Measurements from ENCODE around the gene KLF6. TPM values are rescaled to one million over a fixed set of nuclear protein-coding genes. Genes with fewer than 3 reads are reported as not detected.

KLF6 gene
- total and polyA plus RNA-seq, 2 donors (not counting 1 experiment from before 2014, with no cell fraction given): 175 to 921 TPM

DNA sequence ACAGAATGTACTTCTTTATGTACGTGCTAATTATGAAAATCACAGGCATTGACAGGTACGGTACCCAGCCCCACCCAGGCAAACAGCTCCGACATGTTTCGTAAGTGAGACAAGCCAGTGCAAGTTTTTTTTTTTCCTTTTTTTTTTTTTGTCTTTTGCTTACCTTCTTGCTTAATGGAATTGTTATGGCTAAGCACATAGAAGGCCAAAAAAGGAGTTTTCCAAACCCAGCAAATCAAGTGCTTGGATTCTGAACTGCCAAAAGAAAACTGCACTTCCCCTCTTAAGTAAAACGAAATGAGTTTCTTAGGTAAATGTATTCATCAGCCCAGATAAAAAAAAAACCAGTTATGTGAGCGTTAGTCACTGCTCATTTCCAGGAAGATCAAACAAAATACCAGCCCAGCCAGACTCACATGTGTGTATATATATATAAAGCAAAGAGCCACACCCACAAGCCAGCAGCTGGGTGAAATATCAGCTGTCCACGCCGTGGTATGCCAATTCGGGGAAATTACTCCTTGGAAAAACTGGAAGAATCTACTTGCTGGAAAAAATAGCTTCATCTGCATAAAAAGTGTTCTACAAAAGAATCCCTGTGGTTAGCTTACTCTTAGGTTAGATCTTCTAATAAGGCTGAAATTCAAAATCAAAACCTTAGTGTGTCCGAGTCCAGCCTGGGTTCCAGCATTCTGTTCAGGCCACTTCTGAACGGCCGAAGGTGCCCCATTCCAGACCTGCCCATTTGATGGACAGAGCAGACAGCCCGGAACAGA is 8.0 kb downstream of the KLF6 start:
- intact Hi-C loops (cut with micrococcal nuclease): no loop called here
- H3K4me3 Mint-ChIP-seq: no peak overlapping the region
- ATAC-seq (ENCODE audit: low read depth) (no peak), DNase-seq (peak; percentile 32)
- ChIA-PET POLR2A (interaction anchor here (0.6 to 0.7 kb wide), 2 partner anchors 17 to 70 kb away, joined by 3 to 5 read pairs; no protein-coding TSS in a partner anchor), CTCF (interaction anchor here (0.9 to 2.1 kb wide), 3 partner anchors 15 to 880 kb away, joined by 3 to 9 read pairs (median 3); no protein-coding TSS in a partner anchor)
- H3K9me3 Mint-ChIP-seq (ENCODE audit: insufficient read depth): no peaks in the 10 kb centered on the region
- no peaks in the 10 kb centered on the region for H3K27me3 ChIP-seq (replicated peaks in 1 of 4; ENCODE audit: control extremely low read depth in 1 of 4, control insufficient read depth in 3 of 4, insufficient read depth in 4 of 4, low read length in 3 of 4)
- H2AFZ ChIP-seq (ENCODE audit: insufficient read depth, low read depth, low read length, poor library complexity, severe bottlenecking): no peak overlapping the region
- peaks cover 9 to 70% of the 10 kb centered on the region in 2 experiments for H3K36me3 ChIP-seq (replicated peaks in 1 of 2; ENCODE audit: control extremely low read depth in 1 of 2, control insufficient read depth in 1 of 2, extremely low read depth in 1 of 2, insufficient read depth in 2 of 2, low read length in 1 of 2)
- no peak for TF ChIP-seq CTCF (IDR thresholded peaks at IDR 0.05)
- TF ChIP-seq EZH2 (IDR thresholded peaks at IDR 0.05; ENCODE audit: borderline replicate concordance, insufficient read depth, low read depth, low read length, poor library complexity, severe bottlenecking): no peak
- H3K27ac ChIP-seq (ENCODE audit: low read length in 2 of 2): peak overlapping the region in 1 of 2 donors; percentile 7
- H3K4me1 ChIP-seq (ENCODE audit: control insufficient read depth in 2 of 2, insufficient read depth in 2 of 2, low read length in 2 of 2): peaks cover 22 to 36% of the 10 kb centered on the region in 2 donors
- no peaks in the 10 kb centered on the region for H3K27me3 Mint-ChIP-seq
- peaks cover 0 to 6% (median 0%) of the 10 kb centered on the region in 3 donors for H3K9me3 ChIP-seq (ENCODE audit: control extremely low read depth in 1 of 3, control insufficient read depth in 2 of 3, insufficient read depth in 1 of 3, low read length in 2 of 3)
- H3K9ac ChIP-seq (ENCODE audit: low read length): no peak overlapping the region
- H3K27ac Mint-ChIP-seq: peak overlapping the region; percentile 48
- peaks cover 35% of the 10 kb centered on the region for H3K79me2 ChIP-seq (ENCODE audit: control insufficient read depth, insufficient read depth, low read length)
- H3K4me2 ChIP-seq (replicated peaks; ENCODE audit: low read depth, low read length, poor library complexity, severe bottlenecking): no peak overlapping the region
- WGBS (ENCODE audit: insufficient coverage): 96% methylated on average over 4 of the region's 13 CpGs
- peaks cover 48% of the 10 kb centered on the region for H3K4me1 Mint-ChIP-seq
- no peak overlapping the region for H3K4me3 ChIP-seq (ENCODE audit: control extremely low read depth in 1 of 5, extremely low read depth in 1 of 5, insufficient read depth in 1 of 5, low read depth in 2 of 5, low read length in 4 of 5)
- H4K20me1 ChIP-seq (ENCODE audit: control insufficient read depth, insufficient read depth, low read length, poor library complexity, severe bottlenecking): peaks cover 64% of the 10 kb centered on the region
